GM10248 (cell line): ENCODE results near the gene XPNPEP1.

Experiments used
- CTCF ChIA-PET: fragments of 300-600 bp; sonication (Branson Sonifier 250); formaldehyde crosslinking; extraction: SDS; loops from one replicate; lab custom pipeline; 2021; ENCODE audit warnings: antibody characterized with exemption; lab: Yijun Ruan, JAX
- POLR2A ChIA-PET: fragments of 350-650 bp; sonication (Branson Sonifier 250); formaldehyde crosslinking; extraction: SDS; loops from one replicate; lab custom pipeline; 2020; ENCODE audit warnings: antibody characterized with exemption; lab: Yijun Ruan, JAX
- DNase-seq: peaks from one replicate; pipeline ENCODE4 v3.0.0; 2012; ENCODE audit errors: extremely low spot score
- CTCF ChIP-seq: IDR thresholded peaks from 2 replicates; pipeline ENCODE4 v1.5.1; 2012; ENCODE audit warnings: mild to moderate bottlenecking, low read depth; ENCODE audit errors: extremely low read depth, missing control alignments, control extremely low read depth

XPNPEP1 gene

GRCh38 chr10:109959259-109960145 lies 36.2 kb upstream of the XPNPEP1 start:
- CTCF ChIA-PET, result interaction anchor here (1.7 kb wide), 1 partner anchor 19 kb away, joined by 5 read pairs; no protein-coding TSS in a partner anchor
- POLR2A ChIA-PET, result no interaction called here
- no peak for DNase-seq
- TF ChIP-seq CTCF, result no peak

GRCh38 chr10:109958059-109958458 lies 34.7 kb upstream of the XPNPEP1 start:
- POLR2A ChIA-PET, result no interaction called here
- CTCF ChIA-PET, result interaction anchor here (1.5 to 2.7 kb wide), 3 partner anchors 12 to 74 kb away, joined by 5 to 11 read pairs (median 7); no protein-coding TSS in a partner anchor
- no peak for TF ChIP-seq CTCF
- no peak for DNase-seq

GRCh38 chr10:109957092-109957797 lies 33.9 kb upstream of the XPNPEP1 start:
- POLR2A ChIA-PET, result no interaction called here
- CTCF ChIA-PET, result interaction anchor here (0.7 to 2.7 kb wide), 14 partner anchors 9 to 137 kb away, joined by 3 to 13 read pairs (median 4); no protein-coding TSS in a partner anchor
- peak; percentile 62 for DNase-seq

GRCh38 chr10:109956454-109957091 lies 33.3 kb upstream of the XPNPEP1 start:
- ChIA-PET CTCF (interaction anchor here (0.7 to 2.7 kb wide), 12 partner anchors 8 to 76 kb away, joined by 3 to 13 read pairs (median 5); no protein-coding TSS in a partner anchor), POLR2A (no interaction called here)
- peak; percentile 67 for TF ChIP-seq CTCF
- DNase-seq, result peak; percentile 62

More at GRCh38 chr10:109957092-109957797, 33.9 kb upstream of the XPNPEP1 start:
- TF ChIP-seq CTCF, result no peak

- DNase-seq, result no peak
- TF ChIP-seq CTCF, result no peak
- POLR2A ChIA-PET, result interaction anchor here (0.6 kb wide), 1 partner anchor 82 kb away, joined by 5 read pairs; no protein-coding TSS in a partner anchor
- CTCF ChIA-PET, result interaction anchor here (1.2 kb wide), 1 partner anchor 15 kb away, joined by 4 read pairs; no protein-coding TSS in a partner anchor
Observed at GRCh38 chr10:109953766-109954165, 30.5 kb upstream of the XPNPEP1 start.

GRCh38 chr10:109952526-109952925 lies 29.2 kb upstream of the XPNPEP1 start:
- no peak for DNase-seq
- TF ChIP-seq CTCF, result no peak
- CTCF ChIA-PET, result interaction anchor here (0.9 kb wide), 1 partner anchor 26 kb away, joined by 3 read pairs; no protein-coding TSS in a partner anchor
- POLR2A ChIA-PET, result no interaction called here
